Measurements from ENCODE around the gene SLX4IP. TPM values are rescaled to one million over a fixed set of nuclear protein-coding genes. Genes with fewer than 3 reads are reported as not detected.

Gene SLX4IP
- total RNA-seq, 1 donor from 2014 or later, result 9.0 TPM

GRCh38 chr20:10621149-10621548, 186.0 kb downstream of the SLX4IP start:
- intact Hi-C loops (cut with micrococcal nuclease), result no loop called here

DNA sequence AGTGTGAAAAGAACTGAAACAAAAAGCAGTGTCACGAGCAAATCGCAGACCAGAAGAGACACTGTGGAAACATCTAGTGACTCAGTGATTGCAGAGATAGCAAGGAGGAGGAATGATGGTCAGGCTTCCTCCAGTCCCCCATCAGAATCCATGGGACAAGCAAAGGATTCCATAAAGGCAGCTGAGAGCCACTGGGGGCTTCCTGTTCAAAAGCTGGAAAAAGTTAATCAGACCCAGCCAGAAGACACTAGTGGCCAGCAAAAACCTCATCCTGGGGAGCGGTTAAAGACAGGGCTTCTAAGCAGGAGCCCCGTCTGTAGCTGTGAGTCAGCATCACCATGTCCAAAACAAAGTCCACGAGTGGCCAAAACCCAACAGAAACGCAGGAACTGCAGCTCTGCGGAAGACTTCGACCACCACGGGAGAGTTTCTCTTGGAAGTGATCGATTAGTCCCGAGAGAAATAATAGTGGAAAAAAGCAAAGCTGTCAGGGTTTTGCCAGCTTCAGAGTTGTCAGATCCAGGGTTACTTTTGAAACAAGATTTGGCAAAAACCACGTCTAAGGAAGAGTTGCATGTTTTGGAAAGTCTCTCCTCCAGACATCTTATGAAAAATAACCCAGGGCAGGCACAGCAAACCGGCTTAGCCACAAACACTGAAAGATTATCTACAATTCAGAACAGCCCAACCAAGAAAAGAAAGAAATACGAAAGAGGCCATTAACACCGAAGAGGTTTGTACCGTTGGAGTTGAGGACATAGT, 187.7 kb downstream of the SLX4IP start:
- intact Hi-C loops (cut with micrococcal nuclease), result no loop called here

GRCh38 chr20:10625641-10626040, 190.5 kb downstream of the SLX4IP start:
- intact Hi-C loops (cut with micrococcal nuclease), result no loop called here

DNA sequence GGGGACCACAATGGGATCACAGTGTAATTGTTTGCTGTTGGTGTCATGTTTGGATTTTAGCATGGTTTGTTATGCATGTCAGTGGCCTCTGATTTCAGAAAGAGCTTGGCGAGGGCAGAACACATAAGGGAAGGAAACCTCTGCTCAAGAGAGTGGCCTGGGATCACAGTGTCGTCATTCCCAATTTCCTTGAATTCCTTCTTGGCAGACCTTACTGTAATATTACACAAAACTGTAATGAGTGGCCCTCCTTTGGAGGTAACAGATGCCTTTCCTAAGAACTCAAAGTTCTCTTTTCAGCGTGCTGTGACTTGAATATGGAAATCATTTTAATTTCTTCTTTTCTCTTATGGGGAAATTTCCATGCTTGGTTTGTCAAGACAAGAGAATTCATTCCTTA, 191.8 kb downstream of the SLX4IP start:
- intact Hi-C loops (cut with micrococcal nuclease), result no loop called here

DNA sequence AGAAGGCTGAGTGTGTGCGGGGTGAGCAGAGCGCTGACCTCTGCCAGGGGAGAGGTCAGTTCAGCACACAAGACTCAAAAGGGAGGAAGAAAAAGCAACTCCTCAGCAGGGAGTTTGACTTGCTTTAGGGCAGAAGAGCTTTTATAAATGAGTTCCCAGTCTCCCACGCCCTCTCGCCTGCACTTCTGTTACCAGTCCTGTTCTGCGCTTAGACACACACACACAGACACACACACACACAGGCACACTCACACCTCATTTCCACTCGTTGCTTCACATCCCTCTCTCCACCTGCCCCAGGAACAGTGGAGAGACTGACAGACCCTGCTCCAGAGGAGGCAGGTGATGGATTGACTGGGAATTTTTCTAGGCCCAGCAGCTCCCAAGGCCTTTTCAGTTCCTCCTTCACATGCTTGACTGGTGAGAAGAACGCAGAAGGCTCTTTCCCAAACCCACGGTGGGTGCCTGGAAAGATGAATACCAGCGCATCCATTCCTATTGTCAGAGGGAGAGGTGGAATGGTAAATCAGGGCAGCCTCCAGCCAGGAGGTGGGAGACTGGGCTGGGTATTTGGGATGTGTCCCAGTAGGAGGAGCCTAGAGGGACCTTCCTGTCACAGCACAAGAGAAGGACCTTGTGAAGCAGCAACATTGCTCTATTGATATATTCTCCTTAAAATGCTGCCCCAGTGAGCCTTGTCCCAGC, 195.0 kb downstream of the SLX4IP start:
- intact Hi-C loops (cut with micrococcal nuclease), result no loop called here

DNA sequence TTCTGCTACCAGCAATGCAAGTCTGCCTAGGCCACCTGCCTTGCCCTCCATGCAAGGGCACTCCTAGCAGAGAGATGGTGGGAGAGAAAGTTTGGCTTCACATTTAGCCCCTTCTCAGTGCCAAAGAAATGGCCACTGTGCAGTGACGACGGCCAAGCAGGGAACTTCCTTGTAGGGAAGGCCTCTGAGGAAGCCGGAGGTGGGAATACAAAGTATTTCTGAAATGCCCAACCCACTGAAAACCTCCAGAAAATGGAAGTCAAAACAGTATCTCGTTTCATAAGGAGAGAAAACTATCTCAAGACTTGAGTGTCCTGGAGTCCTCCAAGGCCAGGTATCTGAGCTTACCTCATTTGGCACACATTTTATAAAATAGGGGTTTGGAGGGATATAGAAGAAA, 196.0 kb downstream of the SLX4IP start:
- intact Hi-C loops (cut with micrococcal nuclease), result no loop called here

GRCh38 chr20:10632721-10633509, 197.8 kb downstream of the SLX4IP start:
- intact Hi-C loops (cut with micrococcal nuclease), result no loop called here

- intact Hi-C loops (cut with micrococcal nuclease), result no loop called here
These were observed 198.6 kb downstream of the SLX4IP start for GRCh38 chr20:10633718-10634117.

GRCh38 chr20:10634211-10634610, 199.1 kb downstream of the SLX4IP start:
- intact Hi-C loops (cut with micrococcal nuclease), result no loop called here

DNA sequence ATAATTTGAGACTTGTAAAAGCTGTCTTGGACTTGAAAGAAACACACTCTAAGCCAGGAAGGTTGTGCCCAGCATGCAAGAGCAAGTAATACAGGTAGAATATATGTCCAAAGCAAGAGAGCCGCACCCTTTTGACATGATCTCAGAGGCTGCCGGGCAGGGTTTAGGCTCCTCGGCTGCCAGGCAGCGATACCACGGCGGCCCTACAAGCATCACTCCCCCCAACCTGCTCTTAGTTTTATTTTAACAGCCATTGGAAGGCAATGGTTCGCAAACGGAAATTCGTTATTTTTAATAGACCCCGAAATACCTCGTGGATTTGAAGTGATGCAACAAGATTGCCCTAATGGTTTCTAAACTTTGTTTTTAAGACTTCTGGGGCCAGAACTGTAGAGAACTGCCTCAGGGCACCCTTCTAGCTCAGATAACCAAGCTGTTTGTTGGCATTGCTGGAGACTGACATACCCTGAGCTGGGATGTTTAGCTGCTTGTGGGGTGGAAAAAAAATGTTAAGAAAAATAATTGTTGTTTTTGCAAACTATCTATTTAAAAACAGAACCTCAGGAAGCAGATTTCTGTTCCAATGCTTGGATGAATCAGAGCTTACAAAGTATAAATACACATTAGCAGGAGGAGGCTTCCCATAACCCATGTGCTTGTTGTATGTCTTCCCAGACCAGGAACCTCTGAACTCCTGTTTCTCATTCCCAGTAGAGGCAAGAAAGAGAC, 199.7 kb downstream of the SLX4IP start:
- intact Hi-C loops (cut with micrococcal nuclease), result no loop called here

GRCh38 chr20:10635476-10636208, 200.5 kb downstream of the SLX4IP start:
- intact Hi-C loops (cut with micrococcal nuclease), result no loop called here

GRCh38 chr20:10636326-10636818, 201.3 kb downstream of the SLX4IP start:
- intact Hi-C loops (cut with micrococcal nuclease), result no loop called here

GRCh38 chr20:10637031-10637559, 202.0 kb downstream of the SLX4IP start:
- intact Hi-C loops (cut with micrococcal nuclease), result no loop called here

- intact Hi-C loops (cut with micrococcal nuclease), result no loop called here
These were observed 202.5 kb downstream of the SLX4IP start for GRCh38 chr20:10637563-10637962.

- intact Hi-C loops (cut with micrococcal nuclease), result no loop called here
These were observed 204.1 kb downstream of the SLX4IP start for GRCh38 chr20:10639077-10639736.

GRCh38 chr20:10639737-10640556, 204.8 kb downstream of the SLX4IP start:
- intact Hi-C loops (cut with micrococcal nuclease), result no loop called here

DNA sequence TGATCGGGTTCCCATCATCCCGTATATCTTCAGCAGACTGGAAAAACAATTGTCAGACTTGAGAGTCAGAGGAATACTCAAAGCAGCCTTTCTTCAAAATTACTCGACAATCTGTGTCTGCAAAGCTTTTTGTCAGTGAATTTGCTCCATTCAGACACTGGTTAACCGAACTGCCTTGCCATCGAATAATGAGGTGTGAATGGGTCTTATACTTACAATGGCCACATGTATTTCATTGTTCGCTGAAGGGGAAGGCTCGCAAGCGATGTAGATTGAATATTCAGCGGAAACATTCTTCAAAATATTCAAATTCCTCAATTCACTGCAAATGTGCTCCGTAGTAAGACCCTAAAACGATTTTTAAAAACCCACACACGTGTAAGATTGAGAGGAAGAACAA, 205.8 kb downstream of the SLX4IP start:
- intact Hi-C loops (cut with micrococcal nuclease), result no loop called here

GRCh38 chr20:10641467-10641866, 206.4 kb downstream of the SLX4IP start:
- intact Hi-C loops (cut with micrococcal nuclease), result no loop called here

- intact Hi-C loops (cut with micrococcal nuclease), result no loop called here
These were observed 206.8 kb downstream of the SLX4IP start for GRCh38 chr20:10641893-10642292.
